ENCODE data around the gene CCDC73.

Gene CCDC73

GRCh38 chr11:32658639-32659406 lies 135.6 kb downstream of the CCDC73 start:
- H3K27ac ChIP-seq (ENCODE audit: low read length): no peak overlapping the region
- no peak overlapping the region for H3K4me2 ChIP-seq (ENCODE audit: low read length)
- no peaks in the 10 kb centered on the region for H4K20me1 ChIP-seq (ENCODE audit: insufficient read depth, low read length)
- H3K9me3 ChIP-seq (ENCODE audit: insufficient read depth, low read length): no peaks in the 10 kb centered on the region
- no peaks in the 10 kb centered on the region for H3K36me3 ChIP-seq (replicated peaks; ENCODE audit: low read depth, low read length)
- H3K79me2 ChIP-seq (ENCODE audit: low read length): no peaks in the 10 kb centered on the region
- H3K27me3 ChIP-seq (ENCODE audit: low read depth, low read length): no peaks in the 10 kb centered on the region
- H3K4me3 ChIP-seq (ENCODE audit: low read length): no peak overlapping the region
- no peak for TF ChIP-seq EZH2phosphoT487 (IDR thresholded peaks at IDR 0.05; ENCODE audit: low read depth)
- TF ChIP-seq, protein P1, sequence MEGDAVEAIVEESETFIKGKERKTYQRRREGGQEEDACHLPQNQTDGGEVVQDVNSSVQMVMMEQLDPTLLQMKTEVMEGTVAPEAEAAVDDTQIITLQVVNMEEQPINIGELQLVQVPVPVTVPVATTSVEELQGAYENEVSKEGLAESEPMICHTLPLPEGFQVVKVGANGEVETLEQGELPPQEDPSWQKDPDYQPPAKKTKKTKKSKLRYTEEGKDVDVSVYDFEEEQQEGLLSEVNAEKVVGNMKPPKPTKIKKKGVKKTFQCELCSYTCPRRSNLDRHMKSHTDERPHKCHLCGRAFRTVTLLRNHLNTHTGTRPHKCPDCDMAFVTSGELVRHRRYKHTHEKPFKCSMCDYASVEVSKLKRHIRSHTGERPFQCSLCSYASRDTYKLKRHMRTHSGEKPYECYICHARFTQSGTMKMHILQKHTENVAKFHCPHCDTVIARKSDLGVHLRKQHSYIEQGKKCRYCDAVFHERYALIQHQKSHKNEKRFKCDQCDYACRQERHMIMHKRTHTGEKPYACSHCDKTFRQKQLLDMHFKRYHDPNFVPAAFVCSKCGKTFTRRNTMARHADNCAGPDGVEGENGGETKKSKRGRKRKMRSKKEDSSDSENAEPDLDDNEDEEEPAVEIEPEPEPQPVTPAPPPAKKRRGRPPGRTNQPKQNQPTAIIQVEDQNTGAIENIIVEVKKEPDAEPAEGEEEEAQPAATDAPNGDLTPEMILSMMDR (IDR thresholded peaks at IDR 0.05; ENCODE audit: low read depth, low read length): no peak
- no peak overlapping the region for H2AFZ ChIP-seq (ENCODE audit: low read depth, low read length)
- no peaks in the 10 kb centered on the region for H3K4me1 ChIP-seq (ENCODE audit: low read length)
- H3K9ac ChIP-seq (ENCODE audit: low read length): no peak overlapping the region

- Histone ChIP-seq H3K27me3 (ENCODE audit: low read depth, low read length) (no peaks in the 10 kb centered on the region), H2AFZ (ENCODE audit: low read depth, low read length) (no peak overlapping the region), H3K9me3 (ENCODE audit: insufficient read depth, low read length) (no peaks in the 10 kb centered on the region), H3K27ac (ENCODE audit: low read length) (no peak overlapping the region), H3K36me3 (replicated peaks; ENCODE audit: low read depth, low read length) (no peaks in the 10 kb centered on the region), H3K79me2 (ENCODE audit: low read length) (no peaks in the 10 kb centered on the region), H3K4me3 (ENCODE audit: low read length) (no peak overlapping the region), H4K20me1 (ENCODE audit: insufficient read depth, low read length) (no peaks in the 10 kb centered on the region), H3K4me2 (ENCODE audit: low read length) (no peak overlapping the region), H3K9ac (ENCODE audit: low read length) (no peak overlapping the region), H3K4me1 (ENCODE audit: low read length) (no peaks in the 10 kb centered on the region)
- TF ChIP-seq, protein P1 (IDR thresholded peaks at IDR 0.05; ENCODE audit: low read depth, low read length): no peak
These were observed 150.9 kb downstream of the CCDC73 start for GRCh38 chr11:32643526-32643925.

GRCh38 chr11:32641361-32641760 lies 153.1 kb downstream of the CCDC73 start:
- Histone ChIP-seq H2AFZ (ENCODE audit: low read depth, low read length) (no peak overlapping the region), H3K27ac (ENCODE audit: low read length) (no peak overlapping the region), H3K4me2 (ENCODE audit: low read length) (no peak overlapping the region), H3K27me3 (ENCODE audit: low read depth, low read length) (no peaks in the 10 kb centered on the region), H3K4me3 (ENCODE audit: low read length) (no peak overlapping the region), H3K36me3 (replicated peaks; ENCODE audit: low read depth, low read length) (no peaks in the 10 kb centered on the region), H4K20me1 (ENCODE audit: insufficient read depth, low read length) (no peaks in the 10 kb centered on the region), H3K79me2 (ENCODE audit: low read length) (no peaks in the 10 kb centered on the region), H3K4me1 (ENCODE audit: low read length) (no peaks in the 10 kb centered on the region), H3K9me3 (ENCODE audit: insufficient read depth, low read length) (no peaks in the 10 kb centered on the region), H3K9ac (ENCODE audit: low read length) (no peak overlapping the region)
- no peak for TF ChIP-seq EZH2phosphoT487 (IDR thresholded peaks at IDR 0.05; ENCODE audit: low read depth)
- TF ChIP-seq, protein P1 (IDR thresholded peaks at IDR 0.05; ENCODE audit: low read depth, low read length): no peak

DNA sequence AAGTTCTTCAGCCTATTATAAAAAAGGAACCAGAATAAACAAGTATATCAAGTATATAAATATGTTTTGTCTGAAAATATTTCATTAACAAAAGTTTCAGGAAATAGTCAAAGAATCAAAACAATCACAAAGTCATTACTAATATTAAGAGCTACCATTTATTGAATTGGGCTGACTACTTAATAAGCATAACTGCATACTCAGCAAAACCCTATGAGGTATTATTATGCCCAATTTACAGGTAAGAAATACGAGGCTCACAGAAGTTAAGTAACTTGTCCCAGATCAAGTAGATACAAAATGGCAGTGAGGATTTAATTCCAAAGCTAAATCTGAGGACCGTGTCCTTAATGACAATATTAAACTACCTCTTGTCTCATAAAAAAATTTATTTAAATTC lies 158.6 kb downstream of the CCDC73 start:
- no peaks in the 10 kb centered on the region for H3K79me2 ChIP-seq (ENCODE audit: low read length)
- H2AFZ ChIP-seq (ENCODE audit: low read depth, low read length): no peak overlapping the region
- TF ChIP-seq EZH2phosphoT487 (IDR thresholded peaks at IDR 0.05; ENCODE audit: low read depth): no peak
- TF ChIP-seq, protein P1 (IDR thresholded peaks at IDR 0.05; ENCODE audit: low read depth, low read length): no peak
- no peaks in the 10 kb centered on the region for H3K4me1 ChIP-seq (ENCODE audit: low read length)
- no peaks in the 10 kb centered on the region for H4K20me1 ChIP-seq (ENCODE audit: insufficient read depth, low read length)
- no peak overlapping the region for H3K4me3 ChIP-seq (ENCODE audit: low read length)
- no peak overlapping the region for H3K9ac ChIP-seq (ENCODE audit: low read length)
- no peaks in the 10 kb centered on the region for H3K27me3 ChIP-seq (ENCODE audit: low read depth, low read length)
- H3K4me2 ChIP-seq (ENCODE audit: low read length): no peak overlapping the region
- H3K9me3 ChIP-seq (ENCODE audit: insufficient read depth, low read length): no peaks in the 10 kb centered on the region
- no peak overlapping the region for H3K27ac ChIP-seq (ENCODE audit: low read length)
- H3K36me3 ChIP-seq (replicated peaks; ENCODE audit: low read depth, low read length): no peaks in the 10 kb centered on the region
